Lung microvascular endothelial cell (primary cell): Measurements from ENCODE around the gene WASHC4. TPM values are rescaled to one million over a fixed set of nuclear protein-coding genes. Genes with fewer than 3 reads are reported as not detected.

Source experiments
- DNase-seq, 2 donors: peaks; one replicate each; pipeline versions ENCODE4 v3.0.0 to v3.0.0-alpha.2; 2010; ENCODE audit warnings: low read depth in 2 of 2
- total RNA-seq: library from RNA; depleted of rRNA; stranded (reverse); fragments of >200 nt; gene quantifications from 2 replicates; pipeline ENCODE4 v1.2.1, GENCODE V29; 2014

WASHC4 gene
- total RNA-seq, 1 donor from 2014 or later: 106 TPM

DNA sequence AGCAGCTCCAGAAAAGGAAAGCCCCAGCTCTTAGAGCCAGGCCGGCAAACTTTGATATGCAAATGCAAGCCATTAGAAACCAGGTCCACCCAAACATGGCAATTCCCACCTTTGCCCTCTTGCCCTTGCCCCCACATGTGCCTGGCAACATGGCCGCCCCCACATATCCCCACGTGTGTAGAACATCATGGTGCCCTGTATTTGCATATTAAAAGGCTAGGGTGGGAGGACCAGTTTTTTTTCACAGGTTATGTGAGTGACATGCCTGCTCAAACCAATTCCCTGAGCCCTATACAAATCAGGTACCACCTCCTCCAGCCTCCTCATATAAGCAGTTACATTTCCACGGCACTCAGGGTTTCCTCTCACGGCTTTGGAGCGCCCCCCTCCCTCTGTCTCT lies 17.2 kb upstream of the WASHC4 start:
- no peak for DNase-seq

DNA sequence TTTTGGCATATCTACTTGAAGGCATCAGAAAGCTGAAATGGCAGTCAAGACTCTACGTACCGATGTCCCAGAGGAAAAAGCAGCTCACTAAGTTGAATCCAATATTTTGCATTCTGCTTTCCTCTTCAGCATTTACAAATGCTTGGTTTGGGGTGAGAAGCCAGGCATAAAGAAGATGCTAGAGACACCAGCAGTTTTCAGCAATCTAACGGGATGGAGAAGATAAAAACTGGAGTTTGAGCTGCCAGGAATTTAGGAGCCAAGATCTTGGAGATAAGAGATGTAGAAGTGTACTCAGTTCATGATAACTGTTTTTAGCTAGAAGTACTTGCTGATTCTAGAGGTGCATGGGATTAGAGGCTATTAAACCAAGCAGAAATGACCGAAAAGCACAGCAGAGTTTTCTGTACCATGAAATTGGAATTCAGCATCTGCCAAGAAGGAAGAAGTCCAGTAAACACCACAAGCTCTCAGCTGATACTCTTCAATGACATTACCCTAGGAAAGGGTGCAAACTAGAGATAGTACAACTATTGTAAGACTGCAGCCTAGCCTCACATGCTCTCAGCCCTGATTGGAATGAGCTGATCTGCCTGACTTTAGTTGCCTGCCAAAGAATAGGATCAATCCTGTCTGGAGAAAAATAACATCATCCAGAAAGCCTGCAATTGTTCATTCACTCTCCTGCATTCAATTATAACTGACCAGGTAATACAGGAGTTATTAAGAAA lies 15.9 kb upstream of the WASHC4 start:
- no peak for DNase-seq

DNA sequence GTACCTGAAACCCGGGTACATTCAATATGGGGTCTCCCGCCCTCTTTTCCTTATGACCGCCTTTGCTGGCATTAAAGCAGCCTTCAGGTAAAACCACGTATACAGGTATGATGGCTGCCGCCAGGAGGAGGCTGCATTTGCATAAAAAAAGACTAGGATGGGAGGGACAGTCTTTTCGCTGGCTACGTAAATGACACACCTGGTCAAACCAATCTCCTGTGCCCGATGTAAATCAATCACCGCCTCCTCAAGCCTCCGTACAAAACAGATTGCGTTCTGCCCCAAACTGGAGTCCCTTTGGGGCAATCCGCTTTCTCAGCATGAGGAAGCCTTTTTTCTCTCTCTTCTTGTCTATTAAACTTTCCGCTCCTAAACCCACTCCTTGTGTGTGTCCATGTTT lies 15.2 kb upstream of the WASHC4 start:
- no peak for DNase-seq

DNA sequence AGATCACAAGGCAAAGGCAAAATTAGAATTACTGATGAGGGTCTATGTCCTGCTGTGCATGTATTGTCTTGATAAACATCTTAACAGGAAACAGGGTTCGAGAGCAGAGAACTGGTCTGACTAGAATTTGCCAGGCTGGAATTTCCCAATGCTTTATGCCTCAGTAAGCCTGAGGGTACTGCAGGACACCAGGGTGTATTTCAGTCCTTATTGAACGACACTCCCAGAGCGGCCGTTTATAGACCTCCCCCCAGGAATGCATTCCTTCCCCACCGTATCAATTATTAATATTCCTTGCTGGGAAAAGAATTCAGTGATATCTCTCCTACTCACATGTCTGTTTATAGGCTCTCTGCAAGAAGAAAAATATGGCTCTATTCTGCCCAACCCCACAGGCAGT lies 12.2 kb upstream of the WASHC4 start:
- DNase-seq: peak; percentile 4 to 14

DNA sequence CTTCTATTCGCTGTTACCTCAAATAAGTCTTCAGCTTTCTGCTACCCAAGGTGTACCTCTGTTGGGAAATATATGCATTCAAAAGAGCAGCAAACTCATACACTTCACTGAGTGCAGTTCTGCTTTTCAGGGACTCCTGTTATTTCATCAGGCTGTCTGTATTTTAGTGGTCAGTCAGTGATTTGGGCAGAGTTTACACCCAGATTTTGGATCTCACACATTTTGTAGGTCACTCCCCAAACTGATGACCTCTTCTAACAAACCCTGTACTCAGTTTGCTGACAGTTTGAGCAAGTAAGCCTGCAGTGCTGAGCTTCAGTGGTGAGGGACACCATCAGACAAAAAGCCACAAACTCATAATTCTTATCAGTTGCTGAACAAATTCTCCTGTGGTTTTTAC lies 8.2 kb upstream of the WASHC4 start:
- DNase-seq: no peak

DNA sequence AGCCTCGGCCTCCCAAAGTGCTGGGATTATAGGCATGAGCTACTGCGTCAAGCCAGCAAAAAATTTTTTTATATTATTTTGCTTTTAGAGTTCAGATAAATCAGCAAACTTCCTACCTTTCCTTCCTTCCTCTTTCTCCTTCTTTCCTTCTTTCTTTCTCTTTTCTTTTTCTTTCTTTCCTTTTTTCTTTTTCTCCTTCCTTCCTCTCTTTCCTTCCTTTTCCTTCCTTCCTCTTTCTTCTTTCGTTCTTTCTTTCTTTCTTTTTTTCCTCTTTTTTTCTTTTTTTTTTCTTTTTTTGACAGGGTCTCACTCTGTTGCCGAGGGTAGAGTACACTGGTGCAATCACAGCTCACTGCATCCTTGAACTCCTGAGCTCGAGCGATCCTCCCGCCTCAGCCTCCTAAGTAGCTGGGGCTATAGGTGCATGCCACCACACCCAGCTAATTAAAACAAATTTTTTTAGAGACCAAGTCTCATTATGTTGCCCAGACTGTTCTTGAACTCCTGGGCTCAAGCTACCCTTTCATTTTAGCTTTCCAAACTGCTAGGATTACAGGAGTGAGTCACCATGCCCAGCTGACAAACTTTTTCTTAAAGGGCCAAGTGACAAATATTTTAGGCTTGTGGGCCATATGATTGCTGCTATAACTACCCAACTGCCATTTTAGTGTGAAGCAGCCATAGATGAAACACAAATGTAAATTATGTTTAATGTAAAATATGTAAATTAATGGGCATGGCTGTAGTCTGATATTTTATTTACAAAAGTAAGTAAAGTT lies 7.1 kb upstream of the WASHC4 start:
- DNase-seq: peak in 1 of 2 donors; percentile 61

- DNase-seq: peak in 1 of 2 donors; percentile 22
Measured at GRCh38 chr12:105100998-105101397, 6.5 kb upstream of the WASHC4 start.

DNA sequence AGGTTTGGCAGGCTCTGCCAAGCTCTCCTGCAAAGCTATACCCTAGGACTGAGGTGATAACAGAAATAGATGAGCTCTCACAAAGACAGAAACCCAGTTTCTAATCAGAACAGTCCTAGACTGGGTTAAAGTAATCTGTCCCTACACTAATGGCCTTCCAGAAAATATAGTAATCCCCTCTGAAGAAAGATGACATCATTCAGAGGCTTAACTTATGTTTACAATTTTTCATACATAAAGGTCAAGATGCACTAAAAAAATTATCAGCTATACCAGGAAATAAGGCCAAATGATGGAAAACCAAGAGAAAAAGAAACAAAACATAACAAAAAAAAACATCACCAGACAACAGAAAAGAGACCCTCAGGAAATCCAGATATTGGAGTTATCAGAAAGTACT lies 4.9 kb upstream of the WASHC4 start:
- DNase-seq: no peak

GRCh38 chr12:105104762-105105161 lies 2.8 kb upstream of the WASHC4 start:
- DNase-seq: no peak

GRCh38 chr12:105106621-105107020 lies 910 bp upstream of the WASHC4 start:
- DNase-seq: no peak

DNA sequence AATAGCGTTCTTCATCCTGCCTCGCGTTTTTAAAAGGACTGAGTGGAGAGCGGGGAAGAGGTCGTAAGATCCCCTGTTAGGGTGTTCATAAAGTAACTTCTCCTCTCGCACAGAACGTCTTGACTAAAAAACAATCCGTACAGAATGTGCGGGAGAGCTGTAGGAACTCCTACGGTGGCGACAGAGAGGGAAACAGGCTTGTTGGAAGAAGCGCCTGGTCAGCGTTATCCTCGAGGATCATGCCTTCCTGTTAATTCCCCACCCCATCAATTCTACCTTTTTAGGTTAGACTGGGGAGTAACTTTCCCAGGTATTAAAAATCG lies 399 bp upstream of the WASHC4 start:
- peak in 1 of 2 donors; percentile 74 for DNase-seq

DNA sequence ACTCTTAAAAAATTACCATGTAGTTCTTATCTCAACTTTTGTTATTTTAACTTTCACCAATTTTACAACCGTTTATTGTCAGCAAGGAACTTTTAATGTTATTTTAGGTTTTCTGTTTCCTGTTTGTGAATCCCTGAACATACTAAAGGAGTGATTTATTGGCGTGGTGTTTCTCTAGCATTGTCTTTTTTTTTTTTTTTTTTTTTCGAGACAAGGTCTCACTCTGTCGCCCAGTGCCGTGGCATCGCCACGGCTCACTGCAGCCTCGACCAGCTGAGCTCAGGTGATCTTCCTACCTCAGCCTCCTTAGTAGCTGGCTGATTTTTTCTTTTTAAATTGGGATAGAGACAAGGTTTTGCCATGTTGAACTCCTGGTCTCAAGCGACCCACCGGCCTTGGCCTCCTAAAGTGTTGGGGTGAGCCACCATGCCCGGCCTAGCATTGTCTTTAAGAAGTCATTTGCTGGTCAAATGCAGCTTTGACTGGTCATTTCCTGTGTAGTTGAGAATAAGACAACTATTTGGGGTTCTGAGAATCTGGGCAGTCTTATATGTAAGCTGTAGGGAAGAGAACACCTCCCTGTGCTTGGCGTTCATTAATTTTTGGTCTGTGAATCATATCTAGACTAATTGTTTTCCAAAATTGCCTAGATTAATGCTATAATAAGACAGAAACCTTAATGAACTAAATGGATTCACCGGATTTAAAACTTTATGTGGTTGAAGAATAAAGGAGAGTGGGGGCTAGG lies 2.1 kb downstream of the WASHC4 start:
- peak in 1 of 2 donors; percentile 87 for DNase-seq

GRCh38 chr12:105110851-105111250 lies 3.3 kb downstream of the WASHC4 start:
- DNase-seq: peak in 1 of 2 donors; percentile 32

DNA sequence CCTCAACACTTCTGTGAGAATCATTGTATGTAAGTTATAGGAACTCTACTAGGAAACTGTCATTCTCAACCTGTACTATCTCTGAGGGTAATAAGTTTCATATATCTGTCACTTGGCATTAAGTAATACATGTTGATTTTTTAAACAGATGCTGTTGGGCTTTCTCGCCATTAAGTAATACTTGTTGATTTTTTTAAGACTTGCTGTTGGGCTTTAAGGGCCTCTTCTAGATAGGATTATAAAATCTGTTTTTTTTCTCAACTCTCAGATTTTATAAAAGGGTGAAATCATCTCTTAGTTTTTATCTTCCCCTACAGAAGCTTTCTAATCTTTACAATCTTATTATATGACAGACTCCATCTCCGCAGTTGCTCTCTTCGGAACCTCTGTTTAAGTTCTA lies 5.6 kb downstream of the WASHC4 start:
- DNase-seq: no peak

DNA sequence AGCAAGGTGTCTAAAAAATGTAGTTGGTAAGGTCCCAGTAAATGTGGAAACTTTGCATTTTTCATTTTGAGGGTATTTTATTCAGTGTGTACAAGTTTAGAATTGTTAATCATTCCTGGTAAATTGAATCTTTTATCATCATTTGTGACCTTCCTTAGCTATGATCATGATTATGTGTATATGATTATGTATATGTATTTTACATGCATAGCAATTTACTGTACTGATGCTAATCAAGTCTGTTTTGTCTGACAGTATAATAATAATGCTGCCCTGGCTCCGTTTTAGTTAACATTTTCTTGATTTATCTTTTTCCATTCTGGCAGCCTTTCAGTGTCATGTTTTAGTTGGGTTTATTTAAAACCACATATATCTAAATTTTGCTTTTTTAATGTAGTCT lies 9.4 kb downstream of the WASHC4 start:
- DNase-seq: no peak

- DNase-seq: peak in 1 of 2 donors; percentile 12
Measured at GRCh38 chr12:105120551-105120950, 13.0 kb downstream of the WASHC4 start.

DNA sequence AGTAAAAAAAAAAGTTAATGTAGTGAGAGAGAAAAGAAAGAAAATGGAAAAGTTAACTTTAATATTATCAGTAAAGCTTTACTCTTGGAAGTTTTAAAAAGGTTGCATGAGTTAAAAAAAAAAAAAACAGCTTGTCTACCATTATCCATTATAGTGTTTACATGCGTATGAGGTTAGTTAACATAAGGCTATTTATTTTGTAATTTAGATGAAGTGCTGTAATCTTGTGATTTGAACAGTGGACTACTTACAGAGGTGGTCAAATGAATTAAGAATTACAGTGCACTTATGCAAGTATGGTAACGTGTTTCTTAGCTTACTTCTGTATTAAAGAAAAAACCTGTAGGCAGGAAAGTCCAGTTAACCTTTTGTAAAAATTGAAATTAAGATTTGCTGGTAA lies 30.7 kb downstream of the WASHC4 start:
- DNase-seq: no peak

GRCh38 chr12:105141320-105141922 lies 33.9 kb downstream of the WASHC4 start:
- no peak for DNase-seq

DNA sequence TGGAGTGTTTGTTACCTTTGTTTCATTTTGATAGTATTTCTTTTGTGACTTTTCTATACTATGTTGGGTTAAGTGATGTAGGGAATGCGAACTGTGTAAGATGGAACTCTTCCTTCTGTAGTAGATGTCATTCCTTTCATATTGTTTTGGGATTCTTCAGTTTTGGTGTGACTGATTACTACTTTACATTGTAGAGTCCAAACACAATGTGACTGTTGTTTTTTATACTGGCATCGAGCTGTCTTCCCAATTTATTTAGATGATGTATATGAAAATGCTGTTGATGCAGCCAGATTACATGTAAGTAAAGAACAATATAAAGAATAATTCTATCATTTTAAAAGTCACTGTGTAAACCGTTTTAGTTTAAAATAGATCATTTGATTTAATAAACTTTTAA lies 34.7 kb downstream of the WASHC4 start:
- no peak for DNase-seq

DNA sequence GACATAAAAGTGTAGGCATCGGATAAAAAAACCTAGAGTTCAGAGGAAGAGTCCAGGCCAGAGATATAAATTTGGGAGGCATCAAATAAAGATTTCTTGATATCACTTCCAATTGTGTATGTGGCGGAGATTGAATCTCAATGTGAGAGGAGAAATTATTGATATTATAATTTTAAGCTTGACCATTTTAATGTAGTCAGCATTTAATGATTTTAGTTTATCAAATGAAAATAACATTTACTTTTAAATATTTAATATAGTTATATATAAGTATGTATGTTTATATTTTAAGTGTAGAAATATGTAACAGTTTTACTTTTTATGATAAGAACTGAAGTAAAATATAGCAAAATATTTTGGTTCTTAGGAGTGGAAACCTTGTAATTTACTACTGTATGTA lies 48.7 kb downstream of the WASHC4 start:
- no peak for DNase-seq

DNA sequence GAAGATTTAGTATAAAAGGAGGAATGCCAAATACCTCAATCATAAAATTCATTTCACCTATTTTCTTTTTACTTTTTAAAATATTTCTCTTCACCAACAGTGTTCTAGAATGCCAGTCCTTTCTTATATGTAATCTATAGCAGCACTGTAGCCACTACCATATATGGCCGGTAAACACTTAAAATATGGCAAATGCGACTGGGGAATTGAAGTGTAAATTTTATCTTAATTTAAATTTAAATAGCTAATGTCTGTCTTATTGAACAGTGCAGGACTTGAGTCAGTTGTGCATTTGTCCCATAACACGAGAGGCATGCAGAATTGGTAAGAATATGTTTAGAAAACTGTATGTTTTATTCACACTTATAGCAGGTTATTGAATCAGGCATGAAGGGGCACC lies 50.1 kb downstream of the WASHC4 start:
- no peak for DNase-seq

DNA sequence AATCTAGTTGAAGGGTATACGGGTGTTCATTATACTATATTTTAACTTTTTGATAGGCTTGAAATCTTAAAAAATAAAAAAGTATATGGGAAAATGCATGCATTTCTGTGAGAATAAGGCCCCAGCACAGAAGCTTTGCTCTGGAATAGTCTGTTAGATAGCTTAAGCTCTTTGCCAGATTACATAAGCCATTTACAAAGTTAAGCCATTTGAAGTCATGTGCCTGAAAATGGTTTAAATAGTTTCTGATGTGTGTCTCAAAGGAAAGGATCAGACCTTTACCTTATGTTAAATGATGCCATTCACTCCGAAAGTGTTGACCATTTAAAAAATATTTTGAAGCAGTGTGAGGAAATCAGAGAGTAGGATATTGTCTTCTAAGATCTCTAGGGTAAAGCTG lies 51.3 kb downstream of the WASHC4 start:
- no peak for DNase-seq
